Ovary (tissue), 9 donors: ENCODE measurements around the gene CHAD. TPM values are rescaled to one million over a fixed set of nuclear protein-coding genes. Genes with fewer than 3 reads are reported as not detected.

Source experiments
- DNase-seq, 5 donors: peaks; one replicate each; pipeline ENCODE4 v3.0.0-alpha.2; 2019 to 2020
- H3K27ac ChIP-seq, 2 donors: fragments of 200-600 bp; one replicate each; pipeline versions ENCODE4 v1.5.1 to v1.8.0; 2019 to 2022
- H3K27me3 ChIP-seq: fragments of 200-600 bp; one replicate; pipeline ENCODE4 v1.8.0; 2022
- H3K36me3 ChIP-seq: fragments of 200-600 bp; sonication (generic); one replicate; pipeline ENCODE4 v1.5.1; 2019
- H3K4me1 ChIP-seq: one replicate; pipeline ENCODE4 v1.8.1; 2013; ENCODE audit warnings: mild to moderate bottlenecking, moderate library complexity; ENCODE audit not compliant: insufficient read depth
- H3K4me3 ChIP-seq: fragments of 200-600 bp; sonication (generic); one replicate; pipeline ENCODE4 v1.5.1; 2017
- H3K9me3 ChIP-seq, 2 donors: fragments of 200-600 bp in 1 of 2; sonication (generic) in 1 of 2; one replicate each; pipeline versions ENCODE4 v1.5.1 to v1.8.1; 2013 to 2019; ENCODE audit warnings: mild to moderate bottlenecking in 1 of 2, moderate library complexity in 1 of 2
- EP300 ChIP-seq: sonication (generic); formaldehyde crosslinking; IDR thresholded peaks from one replicate; pipeline ENCODE4 v1.6.1; 2017; ENCODE audit warnings: antibody characterized with exemption
- POLR2A ChIP-seq: fragments of 450-650 bp; IDR thresholded peaks from one replicate; pipeline ENCODE4 v1.6.1; 2017; ENCODE audit warnings: antibody characterized with exemption, mild to moderate bottlenecking, moderate library complexity
- WGBS, 3 donors: extraction: QIAGEN DNeasy Blood & Tissue Kit in 1 of 3; methylation state at CpG; one replicate each; pipeline versions ENCODE4 v1.1.5 to v1.1.7; 2013 to 2017; 5-methylcytosine and 5-hydroxymethylcytosine counted together
- intact Hi-C, 4 donors: fragments of 100-400 bp; cut with DNase I; formaldehyde crosslinking; loops; one replicate each; pipeline versions ENCODE4 v1.11.0 to v1.15.1; 2022 to 2023
- polyA plus RNA-seq, 2 donors: library from polyadenylated mRNA; stranded (reverse); fragments of 200-250 nt in 1 of 2; fragments of 350-450 nt in 1 of 2; fragmentation: Illumina TruSeq in 1 of 2; extraction: RNeasy Lipid Tissue Mini Kit (QIAGEN cat#74804) in 1 of 2; gene quantifications; one replicate each; pipeline ENCODE4 v1.2.3, GENCODE V29; 2013 to 2014
- total RNA-seq, 7 donors: library from RNA; depleted of rRNA in 2 of 7; stranded (reverse); fragments of >200 nt in 2 of 7; fragmentation: NEBNext Ultra II Directional in 3 of 7; extraction: Animal tissue kit (Norgen Biotek cat#: 25700) in 3 of 7; gene quantifications; one replicate each; pipeline versions ENCODE4 v1.1.0 to v1.2.4, GENCODE V29; 2016 to 2023
- TF ChIP-seq, protein P1 (sequence below), 3 donors: fragments of 450-650 bp in 2 of 3; fragments of 200-600 bp in 1 of 3; IDR thresholded peaks; one replicate each; pipeline versions ENCODE4 v1.5.1 to v1.8.0; 2016 to 2022; ENCODE audit warnings: antibody characterized with exemption in 3 of 3, mild to moderate bottlenecking in 1 of 3
- donor health status: DM: no; HTN: no; CAD: no; lungs with moderate emphysema.
- donor health status: DM: no; HTN: no; CAD: no.
- donor health status: Bipolar disorder and iron deficiency.
- donor health status: DM: yes; HTN: yes; CAD: no.
- donor health status: DM: no; HTN: no; CAD: no.
- donor health status: DM: yes; HTN: yes; CAD: no.

The CHAD gene
- total and polyA plus RNA-seq, 9 donors, result 0.18 to 2.5 (median 0.46) TPM; not detected in 1

- H3K9me3 ChIP-seq, result no peaks in the 10 kb centered on the region
- intact Hi-C loops, result no loop called here
- DNase-seq, result no peak
- no peak overlapping the region for H3K4me3 ChIP-seq
- H3K27ac ChIP-seq, result no peak overlapping the region
- TF ChIP-seq EP300 (no peak), POLR2A (no peak)
- TF ChIP-seq, protein P1, sequence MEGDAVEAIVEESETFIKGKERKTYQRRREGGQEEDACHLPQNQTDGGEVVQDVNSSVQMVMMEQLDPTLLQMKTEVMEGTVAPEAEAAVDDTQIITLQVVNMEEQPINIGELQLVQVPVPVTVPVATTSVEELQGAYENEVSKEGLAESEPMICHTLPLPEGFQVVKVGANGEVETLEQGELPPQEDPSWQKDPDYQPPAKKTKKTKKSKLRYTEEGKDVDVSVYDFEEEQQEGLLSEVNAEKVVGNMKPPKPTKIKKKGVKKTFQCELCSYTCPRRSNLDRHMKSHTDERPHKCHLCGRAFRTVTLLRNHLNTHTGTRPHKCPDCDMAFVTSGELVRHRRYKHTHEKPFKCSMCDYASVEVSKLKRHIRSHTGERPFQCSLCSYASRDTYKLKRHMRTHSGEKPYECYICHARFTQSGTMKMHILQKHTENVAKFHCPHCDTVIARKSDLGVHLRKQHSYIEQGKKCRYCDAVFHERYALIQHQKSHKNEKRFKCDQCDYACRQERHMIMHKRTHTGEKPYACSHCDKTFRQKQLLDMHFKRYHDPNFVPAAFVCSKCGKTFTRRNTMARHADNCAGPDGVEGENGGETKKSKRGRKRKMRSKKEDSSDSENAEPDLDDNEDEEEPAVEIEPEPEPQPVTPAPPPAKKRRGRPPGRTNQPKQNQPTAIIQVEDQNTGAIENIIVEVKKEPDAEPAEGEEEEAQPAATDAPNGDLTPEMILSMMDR (IDR thresholded peaks at IDR 0.05), result no peak
- H3K27me3 ChIP-seq, result no peaks in the 10 kb centered on the region
- H3K4me1 ChIP-seq, result no peaks in the 10 kb centered on the region
- H3K36me3 ChIP-seq, result no peaks in the 10 kb centered on the region
- 89 to 95% (median 93%) methylated on average over 6 of the region's 6 CpGs for WGBS, 3 donors
These were observed 23.6 kb downstream of the CHAD start for GRCh38 chr17:50444841-50445715.

DNA sequence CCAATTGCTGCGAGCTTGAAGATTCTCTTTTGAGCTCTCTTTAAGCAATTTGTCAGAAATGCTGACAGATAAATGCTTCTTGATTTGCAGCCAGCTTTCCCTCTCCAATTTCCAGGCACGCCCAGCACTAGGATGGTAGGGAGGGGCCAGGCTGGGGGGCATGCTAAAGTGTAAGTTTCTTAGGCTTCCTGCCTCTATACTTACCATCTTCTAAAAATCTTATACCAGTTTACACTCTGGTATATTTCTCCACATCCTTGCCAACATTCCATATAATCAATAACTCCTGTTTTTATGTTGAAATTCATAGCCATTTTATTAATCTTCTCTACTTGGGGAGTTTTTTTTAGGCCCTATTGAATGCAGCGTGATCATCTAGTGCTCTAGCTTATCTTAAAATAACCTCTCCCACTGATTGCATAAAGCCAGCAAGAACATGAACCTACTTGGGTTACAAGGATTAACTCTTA, 25.1 kb downstream of the CHAD start:
- Histone ChIP-seq H3K9me3 (no peaks in the 10 kb centered on the region), H3K27ac (no peak overlapping the region), H3K4me1 (no peaks in the 10 kb centered on the region), H3K27me3 (no peaks in the 10 kb centered on the region), H3K4me3 (no peak overlapping the region), H3K36me3 (no peaks in the 10 kb centered on the region)
- TF ChIP-seq, protein P1 (IDR thresholded peaks at IDR 0.05), result no peak
- no peak for TF ChIP-seq EP300
- TF ChIP-seq POLR2A, result no peak
- intact Hi-C loops, result no loop called here
- WGBS, 3 donors, result 13 to 27% (median 27%) methylated on average over 3 of the region's 3 CpGs
- DNase-seq, result no peak

GRCh38 chr17:50440838-50441829, 27.5 kb downstream of the CHAD start:
- Histone ChIP-seq H3K4me1 (no peaks in the 10 kb centered on the region), H3K9me3 (no peaks in the 10 kb centered on the region), H3K27me3 (no peaks in the 10 kb centered on the region), H3K4me3 (no peak overlapping the region), H3K27ac (no peak overlapping the region), H3K36me3 (no peaks in the 10 kb centered on the region)
- DNase-seq, result no peak
- intact Hi-C loops, result no loop called here
- 79 to 84% (median 83%) methylated on average over 10 of the region's 10 CpGs for WGBS, 3 donors
- TF ChIP-seq EP300 (no peak), POLR2A (no peak)
- TF ChIP-seq, protein P1 (IDR thresholded peaks at IDR 0.05), result no peak

DNA sequence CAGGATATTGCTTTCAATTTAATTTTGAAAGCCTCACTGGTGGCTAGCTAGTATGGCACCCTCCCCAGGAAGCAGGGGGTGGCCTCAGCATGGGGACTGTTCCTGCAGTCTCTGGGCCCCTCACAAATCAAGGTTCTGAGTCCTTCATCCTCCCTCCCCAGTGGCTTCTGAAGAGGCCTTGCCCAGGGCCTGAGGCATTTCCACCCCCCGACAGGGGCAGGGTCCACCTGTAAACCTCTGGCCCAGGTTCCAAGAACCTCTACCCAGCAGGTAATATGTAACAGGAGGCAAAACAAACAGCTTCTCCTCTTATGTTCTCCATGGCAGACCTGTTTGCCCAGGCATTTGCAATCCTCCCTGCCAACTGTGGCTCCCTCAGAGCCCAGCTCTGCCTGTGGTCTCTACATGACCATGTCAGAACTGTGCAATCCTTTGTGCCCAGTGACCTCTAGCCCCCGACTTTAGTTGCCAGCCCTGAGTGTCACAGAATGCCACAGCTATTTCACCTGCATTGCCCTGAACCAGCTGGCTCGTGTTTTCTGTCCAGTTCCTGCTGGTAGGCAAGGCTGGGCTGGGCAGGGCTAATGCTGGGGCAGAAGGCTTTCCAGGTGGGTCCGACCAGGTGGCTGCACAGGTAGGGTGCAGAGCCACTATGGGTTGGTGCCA, 28.4 kb downstream of the CHAD start:
- 82 to 90% (median 84%) methylated on average over 4 of the region's 4 CpGs for WGBS, 3 donors
- Histone ChIP-seq H3K9me3 (no peaks in the 10 kb centered on the region), H3K36me3 (no peaks in the 10 kb centered on the region), H3K27me3 (no peaks in the 10 kb centered on the region), H3K27ac (no peak overlapping the region), H3K4me3 (no peak overlapping the region), H3K4me1 (no peaks in the 10 kb centered on the region)
- intact Hi-C loops, result no loop called here
- TF ChIP-seq EP300 (no peak), POLR2A (no peak)
- TF ChIP-seq, protein P1 (IDR thresholded peaks at IDR 0.05), result no peak
- DNase-seq, result no peak
